ENCODE results near the gene NDUFB11. TPM values are rescaled to one million over a fixed set of nuclear protein-coding genes. Genes with fewer than 3 reads are reported as not detected.

The NDUFB11 gene
- total and polyA plus RNA-seq, 9 of the 15 experiments (the other 6 are each of a cell fraction or from before 2014, with no cell fraction given): 20.9 to 269 (median 86.8) TPM

- TF ChIP-seq PKNOX1 (IDR thresholded peaks at IDR 0.05) (no peak), ZFP36 (IDR thresholded peaks at IDR 0.05; ENCODE audit: low read depth, low read length, partially characterized antibody) (no peak), ZNF436 (CRISPR knock-in tag; IDR thresholded peaks at IDR 0.05) (no peak), RCOR1 (IDR thresholded peaks at IDR 0.05; ENCODE audit: borderline replicate concordance in 1 of 2, low read depth in 2 of 2, low read length in 2 of 2) (no peak), MCM5 (IDR thresholded peaks at IDR 0.05; ENCODE audit: low read depth) (no peak), SETDB1 (IDR thresholded peaks at IDR 0.05; ENCODE audit: low read length) (no peak), LCOR (CRISPR knock-in tag; IDR thresholded peaks at IDR 0.05) (no peak), ZNF586 (CRISPR knock-in tag; conservative IDR thresholded peaks at IDR 0.05) (no peak), TRIM24 (IDR thresholded peaks at IDR 0.05) (no peak), PATZ1 (CRISPR knock-in tag; IDR thresholded peaks at IDR 0.05; ENCODE audit: borderline replicate concordance) (no peak), ZNF311 (CRISPR knock-in tag; IDR thresholded peaks at IDR 0.05) (no peak), MBD1 (CRISPR knock-in tag; IDR thresholded peaks at IDR 0.05) (no peak), ZNF146 (CRISPR knock-in tag; IDR thresholded peaks at IDR 0.05; ENCODE audit: unreplicated experiment) (no peak)
- TF ChIP-seq, protein P1, sequence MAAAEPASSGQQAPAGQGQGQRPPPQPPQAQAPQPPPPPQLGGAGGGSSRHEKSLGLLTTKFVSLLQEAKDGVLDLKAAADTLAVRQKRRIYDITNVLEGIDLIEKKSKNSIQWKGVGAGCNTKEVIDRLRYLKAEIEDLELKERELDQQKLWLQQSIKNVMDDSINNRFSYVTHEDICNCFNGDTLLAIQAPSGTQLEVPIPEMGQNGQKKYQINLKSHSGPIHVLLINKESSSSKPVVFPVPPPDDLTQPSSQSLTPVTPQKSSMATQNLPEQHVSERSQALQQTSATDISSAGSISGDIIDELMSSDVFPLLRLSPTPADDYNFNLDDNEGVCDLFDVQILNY (CRISPR knock-in tag; IDR thresholded peaks at IDR 0.05): no peak
- TF ChIP-seq, protein P2, sequence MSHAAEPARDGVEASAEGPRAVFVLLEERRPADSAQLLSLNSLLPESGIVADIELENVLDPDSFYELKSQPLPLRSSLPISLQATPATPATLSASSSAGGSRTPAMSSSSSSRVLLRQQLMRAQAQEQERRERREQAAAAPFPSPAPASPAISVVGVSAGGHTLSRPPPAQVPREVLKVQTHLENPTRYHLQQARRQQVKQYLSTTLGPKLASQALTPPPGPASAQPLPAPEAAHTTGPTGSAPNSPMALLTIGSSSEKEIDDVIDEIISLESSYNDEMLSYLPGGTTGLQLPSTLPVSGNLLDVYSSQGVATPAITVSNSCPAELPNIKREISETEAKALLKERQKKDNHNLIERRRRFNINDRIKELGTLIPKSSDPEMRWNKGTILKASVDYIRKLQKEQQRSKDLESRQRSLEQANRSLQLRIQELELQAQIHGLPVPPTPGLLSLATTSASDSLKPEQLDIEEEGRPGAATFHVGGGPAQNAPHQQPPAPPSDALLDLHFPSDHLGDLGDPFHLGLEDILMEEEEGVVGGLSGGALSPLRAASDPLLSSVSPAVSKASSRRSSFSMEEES (CRISPR knock-in tag; IDR thresholded peaks at IDR 0.05): no peak
- TF ChIP-seq, protein P3, sequence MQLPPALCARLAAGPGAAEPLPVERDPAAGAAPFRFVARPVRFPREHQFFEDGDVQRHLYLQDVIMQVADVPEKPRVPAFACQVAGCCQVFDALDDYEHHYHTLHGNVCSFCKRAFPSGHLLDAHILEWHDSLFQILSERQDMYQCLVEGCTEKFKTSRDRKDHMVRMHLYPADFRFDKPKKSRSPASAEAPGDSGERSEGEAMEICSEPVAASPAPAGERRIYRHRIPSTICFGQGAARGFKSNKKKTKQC (CRISPR knock-in tag; IDR thresholded peaks at IDR 0.05): no peak
- TF ChIP-seq, protein P4, sequence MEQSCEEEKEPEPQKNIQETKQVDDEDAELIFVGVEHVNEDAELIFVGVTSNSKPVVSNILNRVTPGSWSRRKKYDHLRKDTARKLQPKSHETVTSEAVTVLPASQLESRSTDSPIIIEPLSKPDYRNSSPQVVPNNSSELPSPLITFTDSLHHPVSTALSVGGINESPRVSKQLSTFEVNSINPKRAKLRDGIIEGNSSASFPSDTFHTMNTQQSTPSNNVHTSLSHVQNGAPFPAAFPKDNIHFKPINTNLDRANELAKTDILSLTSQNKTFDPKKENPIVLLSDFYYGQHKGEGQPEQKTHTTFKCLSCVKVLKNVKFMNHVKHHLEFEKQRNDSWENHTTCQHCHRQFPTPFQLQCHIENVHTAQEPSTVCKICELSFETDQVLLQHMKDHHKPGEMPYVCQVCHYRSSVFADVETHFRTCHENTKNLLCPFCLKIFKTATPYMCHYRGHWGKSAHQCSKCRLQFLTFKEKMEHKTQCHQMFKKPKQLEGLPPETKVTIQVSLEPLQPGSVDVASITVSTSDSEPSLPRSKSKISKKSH (CRISPR knock-in tag; IDR thresholded peaks at IDR 0.05): no peak
These were observed 46.2 kb upstream of the NDUFB11 start (continued) for GRCh38 chrX:47190445-47191269.
